HepG2 (cell line): ENCODE data around the gene VDAC2.

ENCODE experiments used
- MYC ChIP-seq: sonication (generic); formaldehyde crosslinking; IDR thresholded peaks from 2 replicates; pipeline ENCODE4 v1.9.0; 2021; ENCODE audit warnings: missing genetic modification reagents, borderline replicate concordance
- TF ChIP-seq, protein P1 (sequence below): sonication (generic); formaldehyde crosslinking; IDR thresholded peaks from 2 replicates; pipeline ENCODE4 v1.5.1; 2020; ENCODE audit warnings: mild to moderate bottlenecking, missing genetic modification reagents, borderline replicate concordance

GRCh38 chr10:75203724-75204123, 6.9 kb upstream of the VDAC2 start:
- TF ChIP-seq, protein P1, sequence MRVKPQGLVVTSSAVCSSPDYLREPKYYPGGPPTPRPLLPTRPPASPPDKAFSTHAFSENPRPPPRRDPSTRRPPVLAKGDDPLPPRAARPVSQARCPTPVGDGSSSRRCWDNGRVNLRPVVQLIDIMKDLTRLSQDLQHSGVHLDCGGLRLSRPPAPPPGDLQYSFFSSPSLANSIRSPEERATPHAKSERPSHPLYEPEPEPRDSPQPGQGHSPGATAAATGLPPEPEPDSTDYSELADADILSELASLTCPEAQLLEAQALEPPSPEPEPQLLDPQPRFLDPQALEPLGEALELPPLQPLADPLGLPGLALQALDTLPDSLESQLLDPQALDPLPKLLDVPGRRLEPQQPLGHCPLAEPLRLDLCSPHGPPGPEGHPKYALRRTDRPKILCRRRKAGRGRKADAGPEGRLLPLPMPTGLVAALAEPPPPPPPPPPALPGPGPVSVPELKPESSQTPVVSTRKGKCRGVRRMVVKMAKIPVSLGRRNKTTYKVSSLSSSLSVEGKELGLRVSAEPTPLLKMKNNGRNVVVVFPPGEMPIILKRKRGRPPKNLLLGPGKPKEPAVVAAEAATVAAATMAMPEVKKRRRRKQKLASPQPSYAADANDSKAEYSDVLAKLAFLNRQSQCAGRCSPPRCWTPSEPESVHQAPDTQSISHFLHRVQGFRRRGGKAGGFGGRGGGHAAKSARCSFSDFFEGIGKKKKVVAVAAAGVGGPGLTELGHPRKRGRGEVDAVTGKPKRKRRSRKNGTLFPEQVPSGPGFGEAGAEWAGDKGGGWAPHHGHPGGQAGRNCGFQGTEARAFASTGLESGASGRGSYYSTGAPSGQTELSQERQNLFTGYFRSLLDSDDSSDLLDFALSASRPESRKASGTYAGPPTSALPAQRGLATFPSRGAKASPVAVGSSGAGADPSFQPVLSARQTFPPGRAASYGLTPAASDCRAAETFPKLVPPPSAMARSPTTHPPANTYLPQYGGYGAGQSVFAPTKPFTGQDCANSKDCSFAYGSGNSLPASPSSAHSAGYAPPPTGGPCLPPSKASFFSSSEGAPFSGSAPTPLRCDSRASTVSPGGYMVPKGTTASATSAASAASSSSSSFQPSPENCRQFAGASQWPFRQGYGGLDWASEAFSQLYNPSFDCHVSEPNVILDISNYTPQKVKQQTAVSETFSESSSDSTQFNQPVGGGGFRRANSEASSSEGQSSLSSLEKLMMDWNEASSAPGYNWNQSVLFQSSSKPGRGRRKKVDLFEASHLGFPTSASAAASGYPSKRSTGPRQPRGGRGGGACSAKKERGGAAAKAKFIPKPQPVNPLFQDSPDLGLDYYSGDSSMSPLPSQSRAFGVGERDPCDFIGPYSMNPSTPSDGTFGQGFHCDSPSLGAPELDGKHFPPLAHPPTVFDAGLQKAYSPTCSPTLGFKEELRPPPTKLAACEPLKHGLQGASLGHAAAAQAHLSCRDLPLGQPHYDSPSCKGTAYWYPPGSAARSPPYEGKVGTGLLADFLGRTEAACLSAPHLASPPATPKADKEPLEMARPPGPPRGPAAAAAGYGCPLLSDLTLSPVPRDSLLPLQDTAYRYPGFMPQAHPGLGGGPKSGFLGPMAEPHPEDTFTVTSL, result no peak
- TF ChIP-seq MYC (CRISPR knock-in tag), result no peak
